ENCODE measurements around the gene HHIPL1.

- TF ChIP-seq CTCF (IDR thresholded peaks at IDR 0.05; ENCODE audit: insufficient read depth, low read length, poor library complexity, severe bottlenecking) (no peak), EZH2phosphoT487 (conservative IDR thresholded peaks at IDR 0.05; ENCODE audit: low read length) (no peak)
These were observed 58.5 kb downstream of the HHIPL1 start for GRCh38 chr14:99703381-99703780.
